Measurements from ENCODE around the gene SLC25A11. TPM values are rescaled to one million over a fixed set of nuclear protein-coding genes. Genes with fewer than 3 reads are reported as not detected.

SLC25A11 gene
- total RNA-seq, 1 experiment from 2014 or later = 65.9 TPM

GRCh38 chr17:4913994-4914393 is 25.9 kb downstream of the SLC25A11 start:
- H3K27me3 ChIP-seq (ENCODE audit: control insufficient read depth, insufficient read depth, low read length) = no peaks in the 10 kb centered on the region
- DNase-seq (ENCODE audit: low read depth, low spot score) (no peak), ATAC-seq (no peak)
- TF ChIP-seq SIN3A (IDR thresholded peaks at IDR 0.05; ENCODE audit: borderline replicate concordance, insufficient read depth, low read depth, low read length) (no peak), TCF7L2 (IDR thresholded peaks at IDR 0.05; ENCODE audit: low read depth, low read length) (no peak), POLR2AphosphoS5 (IDR thresholded peaks at IDR 0.05; ENCODE audit: low read depth, low read length) (no peak), REST (IDR thresholded peaks at IDR 0.05; ENCODE audit: insufficient read depth in 1 of 2, low read depth in 2 of 2, low read length in 1 of 2) (no peak), CTCF (IDR thresholded peaks at IDR 0.05) (no peak)
- CTCF ChIA-PET = no interaction called here
- no peak overlapping the region for H3K4me3 ChIP-seq (ENCODE audit: low read depth in 2 of 2, low read length in 2 of 2)
- no peaks in the 10 kb centered on the region for H3K4me1 ChIP-seq (ENCODE audit: control insufficient read depth, insufficient read depth, low read length)
- in situ Hi-C loops (cut with HindIII; ENCODE audit: low pct_unique_long_range_greater_than_20kb, low sequenced_read_pairs) = no loop called here
- no peak overlapping the region for H3K27ac ChIP-seq (ENCODE audit: low read length)
- H3K36me3 ChIP-seq (ENCODE audit: control insufficient read depth, insufficient read depth, low read length) = no peaks in the 10 kb centered on the region
- H3K9me3 ChIP-seq (ENCODE audit: control insufficient read depth, insufficient read depth, low read depth, low read length) = no peaks in the 10 kb centered on the region
- BruUV-seq (replicated peaks) = no TSS peak
- intact Hi-C loops (cut with micrococcal nuclease; ENCODE audit: unreplicated experiment) = no loop called here
- POLR2A ChIA-PET = interaction anchor here (0.6 kb wide), 1 partner anchor 110 kb away, joined by 3 read pairs; no protein-coding TSS in a partner anchor

- CTCF ChIA-PET = interaction anchor here (0.6 to 1.1 kb wide), 3 partner anchors 10 to 28 kb away, joined by 3 to 4 read pairs (median 4); partner anchors contain the start of gene C17orf107
- DNase-seq (ENCODE audit: low read depth, low spot score) = peak; percentile 65
- Histone ChIP-seq H3K27me3 (ENCODE audit: control insufficient read depth, insufficient read depth, low read length) (no peaks in the 10 kb centered on the region), H3K9me3 (ENCODE audit: control insufficient read depth, insufficient read depth, low read depth, low read length) (no peaks in the 10 kb centered on the region), H3K27ac (ENCODE audit: low read length) (peak overlapping the region; percentile 34; the same call in 1 of the 2 replicates), H3K4me1 (ENCODE audit: control insufficient read depth, insufficient read depth, low read length) (peaks cover 8% of the 10 kb centered on the region; the same call in 1 of the 2 replicates), H3K4me3 (ENCODE audit: low read depth in 2 of 2, low read length in 2 of 2) (no peak overlapping the region), H3K36me3 (ENCODE audit: control insufficient read depth, insufficient read depth, low read length) (no peaks in the 10 kb centered on the region)
- intact Hi-C loops (cut with micrococcal nuclease; ENCODE audit: unreplicated experiment) = no loop called here
- ATAC-seq = peak; percentile 96
- POLR2A ChIA-PET = no interaction called here
- BruUV-seq (replicated peaks) = no TSS peak
- TF ChIP-seq CTCF (IDR thresholded peaks at IDR 0.05) (peak; percentile 90), SIN3A (IDR thresholded peaks at IDR 0.05; ENCODE audit: borderline replicate concordance, insufficient read depth, low read depth, low read length) (no peak)
- in situ Hi-C loops (cut with HindIII; ENCODE audit: low pct_unique_long_range_greater_than_20kb, low sequenced_read_pairs) = no loop called here
Observed at GRCh38 chr17:4908711-4909496, 30.9 kb downstream of the SLC25A11 start.
